ENCODE data around the gene DENND10. TPM values are rescaled to one million over a fixed set of nuclear protein-coding genes. Genes with fewer than 3 reads are reported as not detected.
A peak's percentile ranks its signal among the peaks of the same experiment; 100 is the strongest.
"Not testable (repeated sequence)": the region's sequence is repeated elsewhere in the genome, so short reads cannot be mapped to it uniquely, and the experiment has no call there.

DENND10 gene
- polyA plus RNA-seq, 1 experiment: 107 TPM

DNA sequence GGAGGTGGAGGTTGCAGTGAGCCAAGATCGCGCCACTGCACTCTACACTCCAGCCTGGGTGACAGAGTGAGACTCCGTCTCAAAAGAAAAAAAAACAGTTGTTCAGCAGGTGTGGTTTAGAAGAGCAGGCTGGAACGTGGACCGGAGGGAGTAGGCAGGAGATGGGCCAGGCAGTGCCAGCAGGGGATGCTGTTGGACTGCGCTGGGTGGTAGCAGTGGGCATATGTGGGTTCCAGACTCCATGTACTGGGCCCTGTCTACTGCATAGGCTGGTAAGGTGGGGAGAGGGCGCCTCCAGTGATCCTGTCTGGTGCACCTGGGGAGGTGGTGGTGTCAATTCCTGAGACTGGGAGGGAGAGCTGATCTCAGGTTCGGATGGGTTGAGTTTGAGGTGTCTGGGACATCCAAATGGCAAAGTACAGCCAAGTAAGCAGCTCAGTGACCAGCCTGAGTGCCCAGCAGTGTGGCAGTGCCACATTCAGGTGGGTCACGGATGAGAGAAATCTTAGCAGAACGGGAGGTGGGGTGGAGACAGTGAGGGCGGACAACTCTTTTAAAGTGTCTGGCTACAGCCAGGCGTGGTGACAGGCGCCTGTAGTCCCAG lies 35.7 kb downstream of the DENND10 start:
- no peak for DNase-seq (ENCODE audit: low read depth, low spot score)
- Histone ChIP-seq H3K4me3 (ENCODE audit: low read depth, low read length) (no peak overlapping the region), H3K27me3 (ENCODE audit: control insufficient read depth, insufficient read depth, low read length) (no peaks in the 10 kb centered on the region), H3K9me3 (ENCODE audit: control insufficient read depth, insufficient read depth, low read length) (no peaks in the 10 kb centered on the region), H3K27ac (ENCODE audit: low read depth, low read length) (no peak overlapping the region)
- ChIA-PET CTCF (interaction anchor here (0.6 to 0.9 kb wide), 2 partner anchors 10 to 68 kb away, joined by 3 to 4 read pairs; no protein-coding TSS in a partner anchor), POLR2A (no interaction called here)
- TF ChIP-seq, protein P1, sequence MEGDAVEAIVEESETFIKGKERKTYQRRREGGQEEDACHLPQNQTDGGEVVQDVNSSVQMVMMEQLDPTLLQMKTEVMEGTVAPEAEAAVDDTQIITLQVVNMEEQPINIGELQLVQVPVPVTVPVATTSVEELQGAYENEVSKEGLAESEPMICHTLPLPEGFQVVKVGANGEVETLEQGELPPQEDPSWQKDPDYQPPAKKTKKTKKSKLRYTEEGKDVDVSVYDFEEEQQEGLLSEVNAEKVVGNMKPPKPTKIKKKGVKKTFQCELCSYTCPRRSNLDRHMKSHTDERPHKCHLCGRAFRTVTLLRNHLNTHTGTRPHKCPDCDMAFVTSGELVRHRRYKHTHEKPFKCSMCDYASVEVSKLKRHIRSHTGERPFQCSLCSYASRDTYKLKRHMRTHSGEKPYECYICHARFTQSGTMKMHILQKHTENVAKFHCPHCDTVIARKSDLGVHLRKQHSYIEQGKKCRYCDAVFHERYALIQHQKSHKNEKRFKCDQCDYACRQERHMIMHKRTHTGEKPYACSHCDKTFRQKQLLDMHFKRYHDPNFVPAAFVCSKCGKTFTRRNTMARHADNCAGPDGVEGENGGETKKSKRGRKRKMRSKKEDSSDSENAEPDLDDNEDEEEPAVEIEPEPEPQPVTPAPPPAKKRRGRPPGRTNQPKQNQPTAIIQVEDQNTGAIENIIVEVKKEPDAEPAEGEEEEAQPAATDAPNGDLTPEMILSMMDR (IDR thresholded peaks at IDR 0.05; ENCODE audit: low read depth, low read length): peak; percentile 70

DNA sequence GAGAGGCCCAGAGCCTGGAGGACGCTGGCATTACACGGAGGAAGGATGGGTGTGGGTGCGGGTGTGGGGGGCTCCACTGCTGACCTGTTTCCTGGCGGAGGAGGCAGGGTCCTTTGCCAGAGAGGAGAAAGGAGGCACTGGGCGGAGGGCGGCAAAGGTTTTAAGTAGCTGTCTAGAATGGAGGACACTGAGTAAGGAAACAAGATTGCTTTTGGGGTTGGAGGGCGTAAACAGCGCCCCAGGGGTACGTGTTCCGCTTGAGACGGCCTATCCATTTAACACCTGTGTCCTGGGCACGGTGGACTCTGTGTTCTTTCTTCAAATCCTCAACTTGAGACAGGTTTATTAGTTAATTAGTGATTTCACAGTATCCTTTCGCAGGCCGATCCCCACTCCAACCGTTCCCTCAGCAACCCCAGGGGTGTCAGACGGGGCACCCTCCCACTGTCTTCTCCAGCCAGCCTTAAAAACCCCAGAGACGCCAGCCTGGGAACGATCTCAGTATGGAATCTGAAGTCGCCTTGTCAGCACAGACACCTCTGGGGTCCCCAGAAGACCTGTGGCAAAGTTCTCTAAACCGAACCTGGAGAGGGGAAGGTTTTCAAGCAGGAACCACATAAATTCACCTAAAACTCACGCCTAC lies 36.8 kb downstream of the DENND10 start:
- TF ChIP-seq, protein P1 (IDR thresholded peaks at IDR 0.05; ENCODE audit: low read depth, low read length): no peak
- DNase-seq (ENCODE audit: low read depth, low spot score): no peak
- POLR2A ChIA-PET: no interaction called here
- no peak overlapping the region for H3K27ac ChIP-seq (ENCODE audit: low read depth, low read length)
- CTCF ChIA-PET: interaction anchor here (0.9 kb wide), 1 partner anchor 9 kb away, joined by 4 read pairs; no protein-coding TSS in a partner anchor
- no peaks in the 10 kb centered on the region for H3K9me3 ChIP-seq (ENCODE audit: control insufficient read depth, insufficient read depth, low read length)
- H3K27me3 ChIP-seq (ENCODE audit: control insufficient read depth, insufficient read depth, low read length): no peaks in the 10 kb centered on the region
- H3K4me3 ChIP-seq (ENCODE audit: low read depth, low read length): no peak overlapping the region

DNA sequence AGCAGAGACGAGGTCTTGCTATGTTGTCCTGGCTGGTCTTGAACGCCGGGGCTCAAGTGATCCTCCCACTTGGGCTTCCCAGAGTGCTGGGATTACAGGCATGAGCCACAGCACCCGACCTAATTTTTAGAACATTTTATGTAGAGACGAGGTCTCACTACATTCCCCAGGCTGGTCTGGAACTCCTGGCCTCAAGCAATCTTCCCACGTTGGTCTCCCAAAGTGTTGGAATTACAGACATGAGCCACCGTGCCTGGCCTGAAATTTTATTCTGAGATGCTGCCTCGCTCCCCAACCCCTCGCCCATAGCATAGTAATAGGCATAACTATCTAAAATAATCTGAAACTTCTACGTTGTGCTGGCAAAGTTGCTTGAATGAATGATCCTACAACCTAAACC lies 39.7 kb downstream of the DENND10 start:
- H3K4me3 ChIP-seq (ENCODE audit: low read depth, low read length): no peak overlapping the region
- no peak overlapping the region for H3K27ac ChIP-seq (ENCODE audit: low read depth, low read length)
- no peaks in the 10 kb centered on the region for H3K9me3 ChIP-seq (ENCODE audit: control insufficient read depth, insufficient read depth, low read length)
- ChIA-PET POLR2A (no interaction called here), CTCF (no interaction called here)
- TF ChIP-seq, protein P1 (IDR thresholded peaks at IDR 0.05; ENCODE audit: low read depth, low read length): no peak
- DNase-seq (ENCODE audit: low read depth, low spot score): no peak
- no peaks in the 10 kb centered on the region for H3K27me3 ChIP-seq (ENCODE audit: control insufficient read depth, insufficient read depth, low read length)

DNA sequence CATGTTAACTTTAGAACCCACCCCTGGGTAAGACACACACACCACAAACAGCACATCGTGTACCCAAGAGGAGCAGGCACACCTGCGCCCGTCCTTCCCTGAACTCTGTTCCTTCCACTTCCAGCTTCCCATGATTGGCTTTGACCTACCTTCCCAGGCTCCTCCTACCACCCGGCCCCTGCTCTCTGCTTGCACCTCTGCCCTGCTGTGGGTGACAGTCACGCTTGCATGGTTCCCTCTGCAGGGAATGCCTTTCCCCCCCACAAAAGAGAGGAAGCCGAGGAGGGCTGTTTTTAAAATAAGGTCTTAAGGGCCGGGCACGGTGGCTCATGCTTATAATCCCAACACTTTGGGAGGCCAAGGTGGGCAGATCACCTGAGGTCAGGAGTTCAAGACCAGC lies 45.2 kb downstream of the DENND10 start:
- Histone ChIP-seq H3K4me3 (ENCODE audit: low read depth, low read length) (no peak overlapping the region), H3K27me3 (ENCODE audit: control insufficient read depth, insufficient read depth, low read length) (no peaks in the 10 kb centered on the region), H3K9me3 (ENCODE audit: control insufficient read depth, insufficient read depth, low read length) (no peaks in the 10 kb centered on the region), H3K27ac (ENCODE audit: low read depth, low read length) (no peak overlapping the region)
- no peak for DNase-seq (ENCODE audit: low read depth, low spot score)
- POLR2A ChIA-PET: interaction anchor here (0.9 kb wide), 1 partner anchor 15 kb away, joined by 7 read pairs; no protein-coding TSS in a partner anchor
- TF ChIP-seq, protein P1 (IDR thresholded peaks at IDR 0.05; ENCODE audit: low read depth, low read length): no peak
- CTCF ChIA-PET: no interaction called here

DNA sequence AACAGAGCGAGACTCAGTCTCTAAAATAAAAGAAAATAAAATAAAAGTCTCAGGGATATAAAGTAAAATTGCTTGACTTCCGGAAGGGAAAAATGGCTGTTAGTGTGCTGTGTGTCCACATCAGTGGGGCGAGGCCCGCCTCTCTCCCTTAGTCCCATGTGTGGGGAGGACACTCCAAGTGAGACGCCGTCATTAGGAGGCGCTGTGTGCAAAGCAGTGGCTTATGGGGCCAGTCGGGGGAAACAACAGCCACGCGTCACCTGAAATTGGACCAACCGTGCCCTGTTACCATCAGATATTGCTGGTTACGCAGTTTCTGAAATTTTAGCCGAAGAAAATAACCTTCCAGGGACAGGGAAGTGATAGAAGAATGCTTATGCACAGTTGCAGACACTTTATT lies 45.8 kb downstream of the DENND10 start:
- H3K27ac ChIP-seq (ENCODE audit: low read depth, low read length): no peak overlapping the region
- TF ChIP-seq, protein P1 (IDR thresholded peaks at IDR 0.05; ENCODE audit: low read depth, low read length): 0 out of 2 replicates have a peak, but pooled peaks have one; percentile 7
- CTCF ChIA-PET: interaction anchor here (1.0 kb wide), 1 partner anchor 10 kb away, joined by 4 read pairs; no protein-coding TSS in a partner anchor
- H3K27me3 ChIP-seq (ENCODE audit: control insufficient read depth, insufficient read depth, low read length): no peaks in the 10 kb centered on the region
- H3K9me3 ChIP-seq (ENCODE audit: control insufficient read depth, insufficient read depth, low read length): no peaks in the 10 kb centered on the region
- no peak for DNase-seq (ENCODE audit: low read depth, low spot score)
- POLR2A ChIA-PET: no interaction called here
- no peak overlapping the region for H3K4me3 ChIP-seq (ENCODE audit: low read depth, low read length)

DNA sequence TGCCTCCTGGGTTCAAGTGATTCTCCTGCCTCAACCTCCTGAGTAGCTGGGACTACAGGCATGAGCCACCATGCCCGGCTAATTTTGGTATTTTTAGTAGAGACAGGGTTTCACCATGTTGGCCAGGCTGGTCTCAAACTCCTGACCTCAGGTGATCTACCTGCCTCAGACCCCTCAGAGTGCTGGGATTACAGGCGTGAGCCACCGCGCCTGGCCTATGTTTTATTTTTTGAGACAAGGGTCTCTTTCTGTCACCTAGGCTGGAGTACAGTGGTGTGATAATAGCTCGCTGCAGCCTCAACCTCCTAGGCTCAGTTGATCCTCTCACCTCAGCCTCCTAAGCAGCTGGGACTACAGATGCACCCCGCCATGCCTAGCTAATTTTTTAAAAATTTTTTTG lies 47.7 kb downstream of the DENND10 start:
- CTCF ChIA-PET; POLR2A ChIA-PET; DNase-seq (ENCODE audit: low read depth, low spot score): not testable (repeated sequence)

More for the DNA sequence above, 47.7 kb downstream of the DENND10 start:
- not testable (repeated sequence) for H3K9me3 ChIP-seq (ENCODE audit: control insufficient read depth, insufficient read depth, low read length); H3K4me3 ChIP-seq (ENCODE audit: low read depth, low read length); H3K27ac ChIP-seq (ENCODE audit: low read depth, low read length); H3K27me3 ChIP-seq (ENCODE audit: control insufficient read depth, insufficient read depth, low read length)

Measured in AG04450 (cell line).